Measurements from ENCODE around the gene FOSB.
"Not testable (repeated sequence)": the region's sequence is repeated elsewhere in the genome, so short reads cannot be mapped to it uniquely, and the experiment has no call there.

The FOSB gene

DNA sequence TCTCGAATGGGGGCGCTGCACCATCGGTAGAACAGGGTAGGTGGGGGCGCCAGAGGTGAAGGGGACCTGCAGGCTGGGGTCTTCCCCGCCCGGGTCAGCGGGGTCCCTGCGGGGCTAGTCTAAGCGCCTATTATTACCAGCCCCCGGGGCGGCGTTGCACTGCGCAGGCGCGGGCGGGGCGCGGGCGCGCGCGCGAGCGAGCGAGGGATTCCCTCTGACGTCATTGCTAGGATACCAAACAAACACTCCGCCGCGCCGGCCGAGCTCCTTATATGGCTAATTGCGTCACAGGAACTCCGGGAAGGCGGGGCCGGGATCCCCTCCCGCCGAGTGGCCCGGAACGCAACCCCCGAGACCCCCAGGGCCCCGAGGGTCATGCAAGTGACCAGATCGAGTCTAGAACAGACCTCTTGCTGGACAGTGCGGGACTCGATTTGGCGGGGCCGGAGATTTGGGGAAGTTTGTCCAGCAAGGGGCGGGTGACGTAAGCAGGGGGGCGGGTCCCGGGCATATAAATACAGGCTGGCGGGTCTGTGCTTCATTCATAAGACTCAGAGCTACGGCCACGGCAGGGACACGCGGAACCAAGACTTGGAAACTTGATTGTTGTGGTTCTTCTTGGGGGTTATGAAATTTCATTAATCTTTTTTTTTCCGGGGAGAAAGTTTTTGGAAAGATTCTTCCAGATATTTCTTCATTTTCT, at the start of gene FOSB:
TSS of gene FOSB (plus strand) at position 541 of the 703 bp plus-strand sequence. CDS start 591 bp downstream, outside the sequence.
- peak; percentile 91 to 94 for DNase-seq

GRCh38 chr19:45418802-45419201, 49.0 kb upstream of the FOSB start:
- no peak for DNase-seq

DNA sequence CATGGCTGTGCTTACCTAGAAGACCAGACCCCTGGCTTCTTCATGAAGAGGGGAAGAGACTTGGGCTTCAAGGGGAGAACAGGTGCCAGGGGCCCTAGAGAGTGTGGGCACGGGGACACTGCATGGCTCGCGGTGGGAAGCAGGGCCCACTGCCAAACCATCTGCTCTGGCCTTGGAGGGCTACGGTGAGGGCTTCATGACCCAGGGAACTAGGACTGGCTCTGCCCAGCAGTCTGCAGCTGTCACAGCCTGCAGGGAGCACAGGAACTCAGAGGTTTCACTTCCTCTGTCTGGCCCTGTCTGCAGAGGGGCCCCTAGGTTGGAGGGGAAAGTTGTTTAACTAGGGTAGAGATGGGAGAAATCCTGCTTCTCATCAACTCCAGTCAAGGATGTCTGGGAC, 48.4 kb upstream of the FOSB start:
- no peak for DNase-seq

DNA sequence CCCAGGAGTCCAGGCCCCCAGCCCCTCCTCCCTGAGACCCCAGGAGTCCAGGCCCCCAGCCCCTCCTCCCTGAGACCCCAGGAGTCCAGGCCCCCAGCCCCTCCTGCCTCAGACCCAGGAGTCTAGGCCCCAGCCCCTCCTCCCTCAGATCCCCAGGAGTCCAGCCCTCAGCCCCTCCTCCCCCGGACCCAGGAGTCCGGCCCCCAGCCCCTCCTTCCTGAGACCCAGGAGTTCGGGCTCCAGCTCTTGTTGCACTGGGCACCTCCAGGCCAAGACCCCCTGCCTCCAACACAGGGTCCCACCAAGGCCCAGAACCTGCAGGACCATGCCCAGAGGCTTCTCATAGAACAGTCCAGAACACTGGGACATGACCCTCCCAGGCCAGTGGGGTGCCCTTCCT, 47.9 kb upstream of the FOSB start:
- no peak for DNase-seq

GRCh38 chr19:45420356-45420755, 47.4 kb upstream of the FOSB start:
- no peak for DNase-seq

- DNase-seq, result no peak
Measured at GRCh38 chr19:45420871-45421270, 46.9 kb upstream of the FOSB start.

GRCh38 chr19:45421947-45422498, 45.8 kb upstream of the FOSB start:
- no peak for DNase-seq

- no peak for DNase-seq
Measured at GRCh38 chr19:45423033-45423588, 44.7 kb upstream of the FOSB start.

GRCh38 chr19:45423589-45424190, 44.1 kb upstream of the FOSB start, which contains the start of gene ERCC1:
Gene ERCC1 (minus strand): TSS chr19:45423917. CDS start chr19:45423374, 543 bp downstream.
- DNase-seq, result peak; percentile 84 to 94

GRCh38 chr19:45424191-45425058, 43.4 kb upstream of the FOSB start:
- DNase-seq, result peak; percentile 51 to 53

DNA sequence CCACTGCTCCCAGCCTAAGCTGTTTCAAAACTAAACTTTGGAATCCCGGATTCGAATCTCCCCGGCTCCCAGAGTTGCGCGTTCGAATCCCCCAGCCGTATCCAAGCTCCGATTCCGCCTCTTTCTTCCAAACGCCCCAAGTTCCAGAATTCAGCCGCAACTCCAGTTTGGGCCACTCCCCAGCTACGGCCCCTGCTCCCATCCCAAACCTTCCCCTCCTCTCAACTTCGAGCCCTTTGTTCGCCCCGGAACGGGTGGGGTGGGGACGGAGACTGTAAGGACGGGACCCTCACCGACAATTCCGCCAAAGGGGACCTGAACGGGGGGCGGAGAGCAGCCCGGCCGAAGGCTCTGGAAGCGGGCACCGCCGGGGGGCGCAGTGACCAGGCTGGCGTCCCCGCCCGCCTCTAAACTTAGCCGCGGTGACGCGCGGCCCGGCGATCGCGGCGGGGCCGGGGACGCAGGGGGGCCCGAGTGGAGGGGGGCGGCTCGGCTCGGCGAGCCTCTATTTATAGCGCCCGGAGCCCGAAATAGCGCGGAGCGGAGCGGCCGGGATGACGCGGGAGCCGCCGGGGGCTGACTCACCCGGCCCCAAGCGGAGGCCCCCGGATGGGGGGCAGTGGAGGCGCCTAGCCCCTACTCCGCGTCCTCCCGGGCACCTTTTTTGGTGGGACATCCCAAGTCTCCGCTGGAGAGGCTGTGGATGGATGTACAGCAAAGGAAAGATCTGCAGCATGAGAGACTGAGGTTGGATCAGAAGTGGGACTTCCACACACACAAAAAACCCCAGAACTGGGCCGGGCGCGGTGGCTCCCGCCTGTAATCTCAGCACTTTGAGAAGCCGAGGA, 39.2 kb upstream of the FOSB start:
- peak in 1 of 2 donors; percentile 30 for DNase-seq

DNA sequence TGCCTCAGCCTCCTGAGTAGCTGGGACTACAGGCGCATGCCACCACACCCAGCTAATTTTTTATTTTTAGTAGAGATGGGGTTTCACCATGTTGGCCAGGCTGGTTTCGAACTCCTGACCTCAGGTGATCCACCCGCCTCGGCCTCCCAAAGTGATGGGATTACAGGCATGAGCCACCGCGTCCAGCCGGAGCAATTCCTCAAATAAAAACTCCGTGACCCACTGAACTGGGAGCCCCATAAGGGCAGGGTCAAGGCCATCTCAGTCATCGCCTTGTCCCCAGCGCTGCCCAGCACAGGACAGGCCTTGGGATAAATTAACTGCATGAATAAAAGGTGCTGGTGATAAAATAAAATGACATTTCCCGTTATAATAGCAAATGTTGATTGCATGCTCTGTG, 37.9 kb upstream of the FOSB start:
- DNase-seq, result not testable (repeated sequence)

GRCh38 chr19:45431008-45431407, 36.8 kb upstream of the FOSB start:
- not testable (repeated sequence) for DNase-seq

- not testable (repeated sequence) for DNase-seq
Measured at GRCh38 chr19:45432543-45432942, 35.3 kb upstream of the FOSB start.

GRCh38 chr19:45437328-45437727, 30.5 kb upstream of the FOSB start:
- no peak for DNase-seq

GRCh38 chr19:45439190-45439568, 28.6 kb upstream of the FOSB start:
- DNase-seq, result no peak

- peak; percentile 86 to 87 for DNase-seq
Measured at GRCh38 chr19:45439569-45440258, 28.1 kb upstream of the FOSB start.

GRCh38 chr19:45440259-45440638, 27.5 kb upstream of the FOSB start:
- no peak for DNase-seq

GRCh38 chr19:45440873-45441654, 26.7 kb upstream of the FOSB start:
- no peak for DNase-seq

DNA sequence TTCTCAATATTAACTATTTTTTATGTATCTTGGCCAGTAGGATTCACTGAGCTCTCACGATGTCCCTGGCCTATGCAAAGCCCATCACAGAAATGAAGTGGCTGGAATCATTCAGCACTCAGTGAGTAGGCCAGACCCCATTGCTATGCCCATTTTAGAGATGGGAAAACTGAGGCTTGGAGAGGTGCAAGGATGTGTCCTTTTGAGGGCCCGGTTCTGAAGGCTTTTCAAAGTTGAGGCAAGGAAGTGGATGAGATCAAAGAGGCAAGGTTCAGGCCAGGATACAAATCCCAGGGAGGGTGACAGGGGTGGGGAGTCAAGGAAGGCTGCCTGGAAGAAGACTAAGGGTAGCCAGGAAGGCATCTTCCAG, 25.4 kb upstream of the FOSB start:
- DNase-seq, result no peak
